ENCODE data around the gene COA7. TPM values are rescaled to one million over a fixed set of nuclear protein-coding genes. Genes with fewer than 3 reads are reported as not detected.

COA7 gene
- total and polyA plus RNA-seq, 12 donors = 3.9 to 22.4 (median 14.8) TPM

GRCh38 chr1:52654063-52654462, 44.1 kb downstream of the COA7 start:
- Histone ChIP-seq H3K27ac (no peak overlapping the region), H3K9me3 (no peaks in the 10 kb centered on the region), H3K4me1 (no peaks in the 10 kb centered on the region), H3K4me3 (no peak overlapping the region), H3K36me3 (no peaks in the 10 kb centered on the region), H3K27me3 (no peaks in the 10 kb centered on the region)
- TF ChIP-seq CTCF (IDR thresholded peaks at IDR 0.05) = no peak
- intact Hi-C loops (cut with DNase I) = loop anchor here in 1 of 10 donors (10.0 kb wide), 1 partner anchor 69 kb away; no protein-coding TSS in a partner anchor
- DNase-seq (no peak), ATAC-seq (no peak)

- no peak for TF ChIP-seq CTCF (IDR thresholded peaks at IDR 0.05)
- H3K4me1 ChIP-seq = no peaks in the 10 kb centered on the region
- 96% methylated on average over 5 of the region's 5 CpGs for WGBS, 2 donors
- no peak for ATAC-seq
- no peak for DNase-seq
- intact Hi-C loops (cut with DNase I) = loop anchor here in 1 of 10 donors (10.0 kb wide), 1 partner anchor 69 kb away; no protein-coding TSS in a partner anchor
- H3K36me3 ChIP-seq = no peaks in the 10 kb centered on the region
- H3K27me3 ChIP-seq = no peaks in the 10 kb centered on the region
- H3K27ac ChIP-seq = no peak overlapping the region
- no peaks in the 10 kb centered on the region for H3K9me3 ChIP-seq
- H3K4me3 ChIP-seq = no peak overlapping the region
Measured at GRCh38 chr1:52653207-52653849, 44.8 kb downstream of the COA7 start.

GRCh38 chr1:52651904-52652303, 46.2 kb downstream of the COA7 start:
- WGBS, 2 donors = 76 to 85% methylated on average over 1 of the region's 1 CpG
- no peaks in the 10 kb centered on the region for H3K36me3 ChIP-seq
- no peak overlapping the region for H3K4me3 ChIP-seq
- H3K4me1 ChIP-seq = no peaks in the 10 kb centered on the region
- DNase-seq (no peak), ATAC-seq (no peak)
- no peaks in the 10 kb centered on the region for H3K27me3 ChIP-seq
- H3K27ac ChIP-seq = no peak overlapping the region
- no peaks in the 10 kb centered on the region for H3K9me3 ChIP-seq
- no peak for TF ChIP-seq CTCF (IDR thresholded peaks at IDR 0.05)
- intact Hi-C loops (cut with DNase I) = loop anchor here in 1 of 10 donors (10.0 kb wide), 1 partner anchor 67 kb away; no protein-coding TSS in a partner anchor

GRCh38 chr1:52645261-52645660, 52.9 kb downstream of the COA7 start:
- intact Hi-C loops (cut with DNase I) = no loop called here
- Histone ChIP-seq H3K27ac (no peak overlapping the region), H3K9me3 (no peaks in the 10 kb centered on the region), H3K4me3 (no peak overlapping the region), H3K27me3 (no peaks in the 10 kb centered on the region), H3K4me1 (no peaks in the 10 kb centered on the region), H3K36me3 (no peaks in the 10 kb centered on the region)
- TF ChIP-seq CTCF (IDR thresholded peaks at IDR 0.05) = no peak
- DNase-seq (no peak), ATAC-seq (no peak)
- 70 to 73% methylated on average over 6 of the region's 6 CpGs for WGBS, 2 donors
